Peyer's patch (tissue), 4 donors: ENCODE data around the gene MGAT4C.

Source experiments
- POLR2A ChIP-seq, 2 donors: fragments of 450-650 bp; IDR thresholded peaks; one replicate each; pipeline ENCODE4 v1.5.1; 2017; ENCODE audit warnings: antibody characterized with exemption in 2 of 2, mild to moderate bottlenecking in 2 of 2, moderate library complexity in 2 of 2
- TF ChIP-seq, protein P1 (sequence below), 6 experiments: fragments of 450-650 bp in 4 of 6; fragments of 200-600 bp in 2 of 6; sonication (generic) in 1 of 6; IDR thresholded peaks; one replicate each; pipeline ENCODE4 v1.5.1; 2017 to 2019; ENCODE audit warnings: antibody characterized with exemption in 6 of 6, mild to moderate bottlenecking in 3 of 6, moderate library complexity in 1 of 6

DNA sequence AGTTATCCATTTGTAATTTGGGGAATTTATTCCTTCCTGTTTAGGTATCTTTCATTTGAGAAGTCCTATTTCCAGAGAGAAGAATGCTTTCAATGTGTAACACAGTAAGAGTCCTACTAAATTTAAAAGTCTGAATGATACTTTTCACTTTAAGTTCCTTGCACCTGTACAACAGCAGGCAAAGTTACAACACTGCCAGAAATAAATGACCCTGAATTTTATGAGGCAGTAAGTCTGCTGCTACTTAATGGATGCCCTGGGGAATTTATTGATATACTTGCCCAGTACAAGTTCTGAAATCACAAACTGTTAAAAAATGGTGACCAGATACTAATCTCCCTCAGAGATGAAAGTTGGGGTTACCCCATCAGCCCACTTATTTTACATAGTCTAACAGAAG, 329.0 kb downstream of the MGAT4C start:
- TF ChIP-seq, protein P1, sequence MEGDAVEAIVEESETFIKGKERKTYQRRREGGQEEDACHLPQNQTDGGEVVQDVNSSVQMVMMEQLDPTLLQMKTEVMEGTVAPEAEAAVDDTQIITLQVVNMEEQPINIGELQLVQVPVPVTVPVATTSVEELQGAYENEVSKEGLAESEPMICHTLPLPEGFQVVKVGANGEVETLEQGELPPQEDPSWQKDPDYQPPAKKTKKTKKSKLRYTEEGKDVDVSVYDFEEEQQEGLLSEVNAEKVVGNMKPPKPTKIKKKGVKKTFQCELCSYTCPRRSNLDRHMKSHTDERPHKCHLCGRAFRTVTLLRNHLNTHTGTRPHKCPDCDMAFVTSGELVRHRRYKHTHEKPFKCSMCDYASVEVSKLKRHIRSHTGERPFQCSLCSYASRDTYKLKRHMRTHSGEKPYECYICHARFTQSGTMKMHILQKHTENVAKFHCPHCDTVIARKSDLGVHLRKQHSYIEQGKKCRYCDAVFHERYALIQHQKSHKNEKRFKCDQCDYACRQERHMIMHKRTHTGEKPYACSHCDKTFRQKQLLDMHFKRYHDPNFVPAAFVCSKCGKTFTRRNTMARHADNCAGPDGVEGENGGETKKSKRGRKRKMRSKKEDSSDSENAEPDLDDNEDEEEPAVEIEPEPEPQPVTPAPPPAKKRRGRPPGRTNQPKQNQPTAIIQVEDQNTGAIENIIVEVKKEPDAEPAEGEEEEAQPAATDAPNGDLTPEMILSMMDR (IDR thresholded peaks at IDR 0.05): no peak
- no peak for TF ChIP-seq POLR2A (IDR thresholded peaks at IDR 0.05)
